Measurements from ENCODE around the gene KIF6.
"Not testable (repeated sequence)": the region's sequence is repeated elsewhere in the genome, so short reads cannot be mapped to it uniquely, and the experiment has no call there.

KIF6 gene

GRCh38 chr6:39313526-39314272, 411.5 kb downstream of the KIF6 start:
- no peak for DNase-seq (ENCODE audit: low spot score)

DNA sequence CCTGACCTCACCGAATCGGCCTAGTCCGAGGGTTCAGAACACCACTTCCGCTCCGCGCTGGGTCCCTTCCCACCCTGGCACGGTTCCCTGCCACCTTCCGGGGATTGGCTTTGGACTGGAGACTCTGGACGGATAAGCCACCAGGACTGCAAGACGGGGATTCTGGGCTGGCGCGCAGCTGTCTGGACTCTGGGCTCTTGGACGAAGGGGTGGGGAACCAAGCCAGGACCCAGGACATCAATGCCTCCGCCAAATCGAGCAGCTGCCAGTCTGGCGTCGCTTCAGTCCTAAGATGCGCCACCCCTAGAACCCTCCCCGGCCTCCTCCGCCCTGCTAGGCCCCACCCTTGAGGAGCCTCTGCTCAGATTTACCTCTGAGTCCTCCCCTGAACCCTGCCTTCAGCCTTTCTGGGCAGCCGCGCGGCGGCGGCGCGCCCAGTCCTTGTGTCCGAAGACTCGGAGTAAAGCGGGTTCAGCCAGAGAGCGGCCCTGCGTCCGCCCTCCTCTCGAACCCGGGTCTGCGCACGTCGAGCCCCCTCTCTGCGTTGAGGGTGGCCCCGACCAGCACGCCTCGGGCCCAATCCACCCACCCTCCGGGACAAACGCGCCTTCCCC, 412.2 kb downstream of the KIF6 start:
- no peak for DNase-seq (ENCODE audit: low spot score)

DNA sequence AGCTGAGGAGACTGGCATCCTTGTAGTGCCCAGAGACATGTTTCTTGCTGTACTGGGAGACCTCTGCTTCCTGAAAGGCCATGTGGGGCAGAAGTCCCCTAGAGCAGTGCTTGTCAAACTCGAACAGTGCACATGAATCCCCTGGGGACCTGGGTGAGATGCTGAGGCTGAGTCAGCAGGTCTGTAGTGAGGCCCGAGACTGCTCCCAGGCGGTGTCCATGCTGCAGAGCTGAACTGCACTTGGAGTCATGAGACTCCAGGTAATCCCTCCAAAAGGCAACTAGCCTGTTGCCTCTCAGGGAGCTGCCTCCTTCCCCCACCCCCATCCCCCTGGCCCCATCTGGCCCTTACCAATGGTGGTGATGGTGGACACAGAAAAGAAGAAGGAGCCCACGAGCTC, 414.7 kb downstream of the KIF6 start:
- peak; percentile 9 for DNase-seq (ENCODE audit: low spot score)

GRCh38 chr6:39309942-39310531, 415.2 kb downstream of the KIF6 start:
- DNase-seq (ENCODE audit: low spot score): peak; percentile 71

GRCh38 chr6:39307462-39307861, 417.7 kb downstream of the KIF6 start:
- no peak for DNase-seq (ENCODE audit: low spot score)

DNA sequence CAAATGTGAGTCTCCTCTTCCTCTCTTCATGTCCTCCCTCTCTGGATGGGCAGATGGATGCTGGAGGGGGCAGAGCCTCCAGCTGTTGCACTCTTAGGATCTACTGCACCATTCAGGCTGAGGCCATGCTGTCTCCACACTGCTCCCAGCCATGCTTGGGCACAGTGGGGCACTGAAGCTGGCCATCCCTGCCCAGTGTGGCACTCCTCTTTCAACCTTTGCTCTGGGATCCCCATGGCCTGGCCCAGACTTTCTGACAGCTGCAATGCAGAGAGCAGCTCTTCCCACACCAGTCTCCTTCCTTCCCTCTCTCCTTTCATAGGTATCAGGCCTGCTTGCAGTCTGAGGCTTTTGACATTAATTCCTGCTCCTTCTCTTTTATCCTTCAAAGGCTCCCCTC, 420.3 kb downstream of the KIF6 start:
- no peak for DNase-seq (ENCODE audit: low spot score)

DNA sequence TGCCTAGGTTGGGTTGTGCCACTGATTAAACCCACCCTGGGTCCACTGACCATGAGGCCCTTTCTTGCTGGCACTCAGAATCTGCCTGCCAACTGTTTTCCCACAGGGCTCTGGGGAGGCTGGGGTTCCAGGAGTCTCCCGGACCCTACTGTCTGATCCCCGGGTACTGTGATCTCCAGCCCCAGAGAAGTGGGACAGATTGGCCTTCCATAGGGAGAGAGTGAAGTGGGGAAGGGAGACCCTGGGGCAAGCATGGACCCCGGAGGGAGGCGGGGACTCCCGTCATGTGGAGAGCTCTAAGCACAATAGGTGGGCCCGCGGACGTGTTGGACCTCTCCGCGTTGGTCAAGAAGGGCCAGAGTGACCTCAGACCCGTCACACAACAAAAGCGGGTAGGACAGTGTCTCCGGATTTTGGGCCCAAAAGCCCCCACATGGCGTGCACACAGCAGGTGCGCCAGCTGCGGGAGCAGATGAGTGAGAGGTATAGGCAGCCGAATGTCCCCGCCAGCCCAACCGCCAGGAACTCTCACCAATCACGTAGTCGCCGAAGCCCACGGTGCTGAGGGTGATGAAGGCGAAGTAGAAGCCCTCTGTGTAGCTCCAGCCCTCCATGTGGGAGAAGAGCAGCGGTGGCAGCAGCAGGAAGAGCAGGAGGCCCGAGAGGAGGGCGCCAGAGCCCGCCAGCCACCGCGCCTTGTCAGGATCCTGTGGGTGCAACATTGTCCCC, 421.6 kb downstream of the KIF6 start:
- DNase-seq (ENCODE audit: low spot score): no peak

DNA sequence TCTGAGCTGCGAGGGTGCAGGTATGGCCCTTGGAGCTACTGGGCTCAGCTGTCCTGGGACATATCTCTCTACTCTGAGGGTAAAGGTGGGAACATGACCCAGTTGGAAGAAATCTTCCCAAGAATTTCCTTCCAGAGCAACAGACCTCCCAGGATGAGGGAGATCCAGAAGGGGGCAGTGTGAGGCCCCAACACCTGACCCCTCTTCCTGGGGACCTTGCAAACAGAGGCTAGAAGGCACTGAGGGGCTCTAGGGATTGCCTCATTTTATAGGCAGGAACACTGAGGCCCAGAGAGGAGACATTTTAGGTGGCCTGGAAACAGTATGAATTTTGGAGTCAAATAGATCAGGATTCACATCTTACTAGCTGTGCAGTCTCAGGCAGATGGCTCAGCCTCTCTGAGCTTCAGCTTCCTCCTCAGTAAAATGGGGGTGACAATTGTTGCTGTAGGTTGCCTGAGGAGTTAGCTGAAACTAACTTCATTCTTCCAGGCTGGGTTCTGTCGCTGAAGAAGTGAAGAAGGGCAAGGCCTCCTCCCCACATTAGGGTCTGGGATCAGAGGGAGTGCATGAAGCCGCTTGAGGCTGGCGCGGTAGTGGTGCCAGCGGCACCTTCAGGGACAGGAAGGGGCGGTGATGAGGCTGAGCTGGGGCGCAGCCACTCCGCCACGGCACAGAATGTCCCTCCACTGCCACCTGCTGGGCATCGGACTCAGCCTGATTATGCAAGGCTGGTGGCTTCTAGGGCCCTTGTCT, 422.4 kb downstream of the KIF6 start:
- peak; percentile 86 for DNase-seq (ENCODE audit: low spot score)

GRCh38 chr6:39302011-39302410, 423.2 kb downstream of the KIF6 start:
- no peak for DNase-seq (ENCODE audit: low spot score)

DNA sequence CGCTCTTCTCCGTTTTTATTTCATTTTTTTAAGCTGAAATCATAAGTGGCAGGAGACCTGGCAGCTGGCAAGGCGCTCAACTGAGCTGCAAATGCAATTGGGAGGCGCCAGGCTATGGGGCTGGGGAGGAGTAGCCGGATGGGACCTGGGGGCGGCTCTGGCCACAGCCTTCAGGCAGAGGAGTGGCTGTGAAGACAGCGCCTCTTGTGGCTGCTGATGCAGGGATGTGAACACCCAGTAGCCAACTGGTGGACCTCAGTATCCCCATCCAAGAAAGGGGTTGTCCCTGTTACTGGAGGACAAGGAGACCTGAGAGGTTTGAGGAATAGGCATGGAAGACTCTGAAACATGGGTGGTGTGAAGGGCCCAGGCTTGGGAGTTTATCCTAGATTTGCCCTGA, 423.6 kb downstream of the KIF6 start:
- peak; percentile 21 for DNase-seq (ENCODE audit: low spot score)

DNA sequence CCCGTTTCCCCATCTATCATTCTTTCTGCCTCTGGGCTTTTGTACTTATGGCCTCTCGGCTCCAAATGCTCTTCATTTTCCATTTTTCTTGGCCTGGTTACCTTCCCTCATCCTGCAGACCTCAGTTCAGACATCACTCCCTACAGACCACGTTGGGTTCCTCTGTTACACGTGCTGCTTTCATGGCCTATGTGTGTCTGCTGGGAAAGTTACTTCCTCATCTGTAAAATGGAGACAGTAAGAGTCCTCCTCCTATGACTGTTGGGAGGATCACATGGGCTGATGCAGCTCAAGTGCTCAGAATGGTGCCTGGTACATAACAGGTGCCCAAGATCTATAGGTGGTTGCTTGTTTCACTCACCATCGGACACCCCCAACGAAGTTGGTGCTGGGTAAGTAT, 424.5 kb downstream of the KIF6 start:
- no peak for DNase-seq (ENCODE audit: low spot score)

- DNase-seq (ENCODE audit: low spot score): no peak
Measured at GRCh38 chr6:39298061-39298460, 427.1 kb downstream of the KIF6 start.

DNA sequence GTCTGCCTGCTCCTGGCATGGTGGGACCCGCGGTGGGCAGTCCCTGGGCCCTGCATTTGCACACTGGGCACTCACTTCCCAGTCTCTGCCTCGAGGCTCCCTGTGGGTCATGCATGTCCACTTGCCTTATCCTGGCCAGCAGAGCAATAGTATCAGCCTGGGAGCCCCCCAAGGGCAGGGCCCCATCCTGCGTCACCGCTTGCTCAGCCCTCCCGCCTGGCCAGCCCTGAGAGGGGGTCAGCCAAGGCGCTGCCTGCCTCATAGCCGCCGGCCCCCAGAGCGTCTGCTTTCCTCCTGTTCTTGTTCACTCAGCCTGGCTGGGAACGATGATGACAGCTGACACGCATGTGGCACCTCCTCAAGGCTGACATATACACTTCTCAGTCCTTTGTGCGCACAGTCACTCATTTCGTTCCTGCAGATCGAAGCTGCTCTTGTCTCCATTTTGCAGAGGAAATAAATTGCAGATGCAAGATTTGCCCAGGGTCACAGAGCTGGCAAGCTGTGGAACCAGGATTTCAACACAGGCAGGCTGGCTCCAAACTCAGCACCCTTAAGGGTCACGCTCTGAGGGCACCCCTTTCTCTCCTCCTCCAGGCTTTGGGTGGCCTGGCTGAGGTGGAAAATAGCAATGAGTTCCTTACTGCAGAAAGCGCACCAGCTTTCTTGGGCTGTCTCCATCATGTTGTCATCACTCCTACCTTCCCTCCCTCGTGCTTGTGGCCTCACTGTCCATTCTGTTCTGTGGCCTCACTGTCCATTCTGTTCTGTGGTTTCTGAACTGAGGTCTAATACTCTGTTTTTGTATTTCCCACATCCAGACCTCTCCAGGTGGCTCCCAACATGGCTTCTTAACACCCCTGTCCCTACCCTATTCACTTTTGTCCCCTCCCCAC, 428.2 kb downstream of the KIF6 start:
- DNase-seq (ENCODE audit: low spot score): no peak

DNA sequence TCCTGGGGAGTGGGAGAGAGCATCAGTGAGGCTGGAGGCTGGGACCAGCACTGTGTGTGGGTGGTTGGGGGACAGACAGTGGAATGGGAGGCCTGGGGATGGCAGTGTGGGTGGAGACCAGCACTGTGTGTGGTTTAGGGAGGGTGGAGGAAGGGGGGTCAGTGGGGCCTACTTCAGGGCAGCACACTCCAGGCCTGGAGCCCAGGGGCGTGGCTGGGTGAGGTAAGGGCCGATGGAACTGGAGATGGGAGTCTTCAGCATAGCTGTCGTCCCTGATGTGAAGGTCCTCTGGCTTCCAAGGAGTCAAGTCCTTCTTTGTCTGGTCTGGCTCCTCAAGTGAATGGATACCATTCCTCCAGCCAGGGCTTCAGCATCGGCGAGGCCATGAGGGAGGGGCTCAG, 429.6 kb downstream of the KIF6 start:
- DNase-seq (ENCODE audit: low spot score): no peak

DNA sequence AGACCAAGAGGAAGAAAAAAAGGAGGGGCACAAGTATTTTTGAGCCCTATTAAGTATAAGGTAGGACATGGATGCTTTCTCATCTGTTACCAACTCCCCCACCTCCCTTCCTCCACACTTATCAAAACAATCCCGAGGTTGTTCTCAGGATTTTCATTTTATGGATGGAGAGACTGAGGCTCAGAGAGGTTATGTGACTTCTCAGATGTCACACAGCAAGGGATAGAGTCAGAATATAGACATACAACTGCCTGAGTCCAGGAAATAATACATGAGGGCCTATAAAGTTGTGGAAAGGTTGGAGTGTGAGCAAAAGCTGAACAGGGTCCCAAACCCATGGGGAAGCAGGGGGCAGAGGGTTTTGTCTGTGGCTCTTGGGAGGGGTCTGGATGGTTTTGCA, 430.3 kb downstream of the KIF6 start:
- DNase-seq (ENCODE audit: low spot score): no peak

- no peak for DNase-seq (ENCODE audit: low spot score)
Measured at GRCh38 chr6:39294133-39294532, 431.1 kb downstream of the KIF6 start.

DNA sequence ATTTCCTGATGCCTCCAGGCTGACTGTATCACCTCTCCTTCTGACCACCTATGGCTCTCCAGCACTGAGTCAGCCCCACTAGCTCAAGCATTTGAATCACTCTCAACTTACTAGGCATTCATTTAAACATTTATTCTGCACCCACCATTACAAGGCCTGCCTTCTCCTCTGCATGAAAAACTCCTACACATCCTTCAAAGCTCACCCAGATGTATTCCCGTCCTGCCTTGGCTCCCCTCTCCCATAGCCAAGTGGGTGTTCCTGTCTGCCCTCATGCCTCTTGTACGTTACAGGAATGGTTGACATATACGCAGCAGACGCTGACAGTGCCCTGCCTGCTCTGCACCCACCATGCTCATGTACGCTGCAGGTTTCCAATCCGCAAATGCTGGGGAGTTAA, 432.6 kb downstream of the KIF6 start:
- no peak for DNase-seq (ENCODE audit: low spot score)

- no peak for DNase-seq (ENCODE audit: low spot score)
Measured at GRCh38 chr6:39289490-39289889, 435.7 kb downstream of the KIF6 start.

GRCh38 chr6:39287601-39288000, 437.6 kb downstream of the KIF6 start:
- DNase-seq (ENCODE audit: low spot score): no peak

DNA sequence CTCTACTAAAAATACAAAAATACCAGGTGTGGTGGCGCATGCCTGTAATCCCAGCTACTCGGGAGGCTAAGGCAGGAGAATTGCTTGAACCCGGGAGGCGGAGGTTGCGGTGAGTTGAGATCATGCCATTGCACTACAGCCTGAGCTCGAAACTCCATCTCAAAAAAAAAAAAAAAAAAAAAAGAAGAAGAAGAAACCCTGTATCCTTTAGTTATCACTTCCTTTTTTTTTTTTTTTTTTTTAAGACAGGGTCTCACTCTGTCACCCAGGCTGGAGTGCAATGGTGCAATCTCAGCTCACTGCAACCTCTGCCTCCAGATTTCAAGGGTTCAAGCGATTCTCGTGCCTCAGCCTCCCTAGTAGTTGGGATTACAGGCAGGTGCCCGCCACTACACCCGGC, 438.6 kb downstream of the KIF6 start:
- not testable (repeated sequence) for DNase-seq (ENCODE audit: low spot score)

DNA sequence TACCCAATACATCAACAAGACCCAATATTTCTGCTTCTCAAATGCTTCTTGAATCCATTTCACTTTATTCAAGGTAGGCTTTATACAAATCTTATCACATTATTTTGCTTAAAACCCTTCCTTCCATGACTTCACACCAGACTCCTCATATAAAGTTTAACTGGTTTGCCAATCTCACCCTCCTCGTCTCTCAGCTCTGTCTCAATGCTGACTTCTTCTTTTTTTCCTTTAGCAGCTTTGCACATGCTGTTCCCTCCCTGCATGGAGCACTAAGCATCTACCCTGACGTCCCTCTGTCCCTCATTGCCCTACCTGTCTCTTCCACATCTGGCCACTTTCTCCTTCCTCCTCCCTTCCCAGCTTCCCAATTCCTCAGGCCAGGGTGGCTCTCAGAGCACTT, 442.4 kb downstream of the KIF6 start:
- DNase-seq (ENCODE audit: low spot score): no peak

Data from NAMALWA (cell line).